Measurements from ENCODE around the gene SAP30L. TPM values are rescaled to one million over a fixed set of nuclear protein-coding genes. Genes with fewer than 3 reads are reported as not detected.

SAP30L gene
- total and polyA plus RNA-seq, 10 donors, result 17.4 to 43.5 (median 34.0) TPM

DNA sequence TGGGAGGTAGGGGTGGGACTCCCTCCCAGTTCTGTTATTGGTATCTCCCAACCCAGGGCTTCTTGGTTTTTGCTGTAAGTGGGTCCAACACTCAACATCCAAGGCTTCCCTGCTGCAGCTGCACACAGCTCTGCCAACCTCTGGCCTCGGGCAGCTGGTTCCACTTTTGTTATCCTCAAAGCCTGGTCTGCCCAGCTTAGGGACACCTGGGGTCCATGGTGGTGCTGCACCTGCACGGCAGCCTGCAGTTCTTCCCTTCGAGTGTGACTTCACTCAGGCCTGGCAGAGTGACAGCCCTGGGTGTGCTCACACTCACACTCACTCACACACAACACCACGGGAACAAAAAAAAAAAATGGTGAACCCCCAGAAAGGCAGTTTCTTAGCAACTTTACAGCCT is 15.3 kb upstream of the SAP30L start:
- peaks cover 0 to 27% (median 3%) of the 10 kb centered on the region in 6 donors for H3K36me3 ChIP-seq
- H3K27me3 ChIP-seq (replicated peaks in 1 of 7), result no peaks in the 10 kb centered on the region
- H3K4me3 ChIP-seq, result no peak overlapping the region
- H3K4me1 ChIP-seq, result no peaks in the 10 kb centered on the region
- no peak for DNase-seq
- TF ChIP-seq POLR2AphosphoS5 (IDR thresholded peaks at IDR 0.05) (no peak), POLR2A (IDR thresholded peaks at IDR 0.05) (no peak)
- TF ChIP-seq, protein P1, sequence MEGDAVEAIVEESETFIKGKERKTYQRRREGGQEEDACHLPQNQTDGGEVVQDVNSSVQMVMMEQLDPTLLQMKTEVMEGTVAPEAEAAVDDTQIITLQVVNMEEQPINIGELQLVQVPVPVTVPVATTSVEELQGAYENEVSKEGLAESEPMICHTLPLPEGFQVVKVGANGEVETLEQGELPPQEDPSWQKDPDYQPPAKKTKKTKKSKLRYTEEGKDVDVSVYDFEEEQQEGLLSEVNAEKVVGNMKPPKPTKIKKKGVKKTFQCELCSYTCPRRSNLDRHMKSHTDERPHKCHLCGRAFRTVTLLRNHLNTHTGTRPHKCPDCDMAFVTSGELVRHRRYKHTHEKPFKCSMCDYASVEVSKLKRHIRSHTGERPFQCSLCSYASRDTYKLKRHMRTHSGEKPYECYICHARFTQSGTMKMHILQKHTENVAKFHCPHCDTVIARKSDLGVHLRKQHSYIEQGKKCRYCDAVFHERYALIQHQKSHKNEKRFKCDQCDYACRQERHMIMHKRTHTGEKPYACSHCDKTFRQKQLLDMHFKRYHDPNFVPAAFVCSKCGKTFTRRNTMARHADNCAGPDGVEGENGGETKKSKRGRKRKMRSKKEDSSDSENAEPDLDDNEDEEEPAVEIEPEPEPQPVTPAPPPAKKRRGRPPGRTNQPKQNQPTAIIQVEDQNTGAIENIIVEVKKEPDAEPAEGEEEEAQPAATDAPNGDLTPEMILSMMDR (IDR thresholded peaks at IDR 0.05 in 8 of 11, conservative IDR thresholded peaks at IDR 0.05 in 3 of 11), result no peak
- no peak overlapping the region for H3K27ac ChIP-seq
- H3K9me3 ChIP-seq, result no peaks in the 10 kb centered on the region
- intact Hi-C loops (cut with DNase I; ENCODE audit: low total_unique reads), result no loop called here
- 74 to 92% (median 85%) methylated on average over 4 of the region's 4 CpGs for WGBS, 5 donors

DNA sequence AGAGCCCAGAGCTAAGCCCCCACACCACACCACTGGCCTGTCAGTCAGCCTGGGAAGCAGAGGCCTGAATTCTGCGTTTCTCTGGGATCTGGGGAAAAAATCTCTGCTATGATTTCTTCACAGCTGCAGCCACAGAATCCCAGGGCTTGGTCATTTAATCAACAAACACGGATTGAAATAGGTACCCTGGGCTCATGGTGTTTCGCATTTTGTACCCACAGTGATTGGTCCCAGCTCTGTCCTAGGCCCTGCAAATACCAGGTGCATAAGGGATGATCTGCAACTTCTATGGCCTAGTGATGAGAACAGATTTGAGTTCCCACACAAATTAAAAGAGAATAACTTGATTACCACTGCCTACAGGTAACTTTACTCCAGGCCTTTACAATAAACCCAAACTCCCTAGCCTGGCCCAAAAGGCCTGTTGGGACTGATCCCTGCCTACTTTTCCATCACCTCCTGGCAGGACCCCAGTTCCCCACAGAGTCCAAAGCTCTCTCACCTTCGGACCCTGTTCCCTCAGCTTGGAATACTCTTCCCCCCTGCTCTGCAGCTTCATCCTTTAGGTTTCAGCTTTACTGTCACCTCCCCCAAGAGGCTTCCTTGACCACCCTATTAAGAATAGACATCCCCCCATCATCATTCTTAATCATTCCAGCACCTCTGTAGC is 14.7 kb upstream of the SAP30L start:
- no peak for TF ChIP-seq POLR2A (IDR thresholded peaks at IDR 0.05)
- WGBS, 5 donors, result 85 to 95% (median 91%) methylated on average over 4 of the region's 4 CpGs

DNA sequence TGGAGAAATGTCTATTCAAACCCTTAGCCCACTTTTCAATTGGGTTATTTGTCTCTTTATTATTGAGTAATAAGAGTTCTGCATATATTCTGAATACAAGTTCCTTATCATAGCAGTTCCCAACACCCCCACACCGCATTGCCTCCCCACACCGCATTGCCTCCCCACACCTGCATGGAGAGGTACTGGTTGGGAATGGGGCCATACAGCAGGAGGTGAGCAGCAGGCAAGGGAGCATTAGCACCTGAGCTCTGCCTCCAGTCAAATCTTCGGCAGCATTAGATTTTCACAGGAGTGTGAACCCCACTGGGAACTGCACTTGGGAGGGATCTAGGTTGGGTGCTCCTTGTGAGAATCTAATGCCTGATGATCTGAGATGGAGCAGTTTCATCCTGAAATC is 10.6 kb upstream of the SAP30L start:
- Histone ChIP-seq H3K36me3 (peaks cover 3 to 74% (median 44%) of the 10 kb centered on the region in 6 donors), H3K4me3 (no peak overlapping the region), H3K9me3 (no peaks in the 10 kb centered on the region), H3K27me3 (replicated peaks in 1 of 7) (no peaks in the 10 kb centered on the region), H3K4me1 (no peaks in the 10 kb centered on the region), H3K27ac (no peak overlapping the region)
- intact Hi-C loops (cut with DNase I; ENCODE audit: low total_unique reads), result no loop called here
- no peak for DNase-seq
- 96 to 100% (median 97%) methylated on average over 3 of the region's 3 CpGs for WGBS, 5 donors
- TF ChIP-seq POLR2A (IDR thresholded peaks at IDR 0.05) (no peak), POLR2AphosphoS5 (IDR thresholded peaks at IDR 0.05) (no peak)

More for the DNA sequence above, 14.7 kb upstream of the SAP30L start:
- H3K27ac ChIP-seq, result no peak overlapping the region
- DNase-seq, result no peak
- H3K9me3 ChIP-seq, result no peaks in the 10 kb centered on the region
- no peaks in the 10 kb centered on the region for H3K4me1 ChIP-seq
- intact Hi-C loops (cut with DNase I; ENCODE audit: low total_unique reads), result no loop called here
- H3K27me3 ChIP-seq (replicated peaks in 1 of 7), result no peaks in the 10 kb centered on the region
- H3K4me3 ChIP-seq, result no peak overlapping the region
- peaks cover 0 to 33% (median 9%) of the 10 kb centered on the region in 6 donors for H3K36me3 ChIP-seq

DNA sequence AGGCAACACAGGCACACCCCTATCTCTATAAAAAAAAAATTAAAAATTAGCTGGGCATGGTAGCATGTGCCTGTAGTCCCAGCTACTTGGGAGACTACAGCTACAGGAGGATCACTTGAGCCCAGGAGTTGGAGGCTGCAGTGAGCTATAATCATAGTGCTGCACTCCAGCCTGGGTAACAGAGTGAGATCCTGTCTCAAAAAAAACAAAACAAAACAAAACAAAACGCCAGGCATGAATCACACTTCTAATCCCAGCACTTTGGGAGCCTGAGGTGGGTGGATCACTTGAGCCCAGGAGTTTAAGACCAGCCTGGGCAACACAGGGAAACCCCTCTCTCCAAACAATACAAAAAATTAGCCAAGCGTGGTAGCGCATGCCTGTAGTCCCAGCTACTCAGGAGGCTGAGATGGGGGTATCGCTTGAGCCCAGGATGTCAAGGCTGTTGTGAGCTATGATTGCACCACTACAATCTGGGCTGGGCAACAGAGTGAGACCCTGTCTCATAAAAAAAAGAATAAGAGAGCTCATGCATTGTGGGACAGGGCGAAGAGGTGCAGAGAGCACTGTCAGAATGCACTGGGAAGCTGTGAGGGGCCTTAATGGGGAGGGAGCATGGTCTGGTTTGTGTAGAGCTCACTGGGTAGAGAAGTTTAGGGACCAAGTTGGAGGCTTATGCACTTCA is 8.4 kb upstream of the SAP30L start:
- WGBS, 5 donors, result 90 to 97% (median 95%) methylated on average over 5 of the region's 5 CpGs

More for the DNA sequence above, 8.4 kb upstream of the SAP30L start:
- H3K4me1 ChIP-seq, result no peaks in the 10 kb centered on the region
- no peak for DNase-seq
- H3K36me3 ChIP-seq, result peaks cover 5 to 92% (median 63%) of the 10 kb centered on the region in 6 donors
- H3K27me3 ChIP-seq (replicated peaks in 1 of 7), result no peaks in the 10 kb centered on the region
- TF ChIP-seq, protein P1 (IDR thresholded peaks at IDR 0.05 in 8 of 11, conservative IDR thresholded peaks at IDR 0.05 in 3 of 11), result no peak
- TF ChIP-seq POLR2A (IDR thresholded peaks at IDR 0.05), result no peak
- TF ChIP-seq POLR2AphosphoS5 (IDR thresholded peaks at IDR 0.05), result no peak
- no peaks in the 10 kb centered on the region for H3K9me3 ChIP-seq
- H3K27ac ChIP-seq, result no peak overlapping the region
- no peak overlapping the region for H3K4me3 ChIP-seq
- intact Hi-C loops (cut with DNase I; ENCODE audit: low total_unique reads), result no loop called here
